Testis (tissue), 2 donors: Measurements from ENCODE around the gene TEAD1.

Source experiments
- CTCF ChIP-seq, 3 experiments: fragments of 450-650 bp in 2 of 3; fragments of 200-600 bp in 1 of 3; sonication (generic) in 1 of 3; IDR thresholded peaks; one replicate each; pipeline ENCODE4 v1.5.1; 2016 to 2019; ENCODE audit warnings: antibody characterized with exemption in 3 of 3, mild to moderate bottlenecking in 2 of 3, moderate library complexity in 1 of 3
- POLR2A ChIP-seq: fragments of 450-650 bp; IDR thresholded peaks from one replicate; pipeline ENCODE4 v1.6.1; 2017; ENCODE audit warnings: antibody characterized with exemption, mild to moderate bottlenecking, moderate library complexity

- TF ChIP-seq CTCF (IDR thresholded peaks at IDR 0.05) (no peak), POLR2A (no peak)
These were observed 104.2 kb downstream of the TEAD1 start for GRCh38 chr11:12778240-12778905.
